Stimulated activated CD4-positive, alpha-beta T cell treated with anti-CD3 and anti-CD28 coated beads, TNF-alpha, amount 100 ng/mL, for 48 hours (primary cell): ENCODE data around the gene GNAT3.

Experiments used
- DNase-seq, 3 donors: peaks; one replicate each; pipeline ENCODE4 v3.0.0-alpha.2; 2020; ENCODE audit warnings: low read depth in 3 of 3

Gene GNAT3

DNA sequence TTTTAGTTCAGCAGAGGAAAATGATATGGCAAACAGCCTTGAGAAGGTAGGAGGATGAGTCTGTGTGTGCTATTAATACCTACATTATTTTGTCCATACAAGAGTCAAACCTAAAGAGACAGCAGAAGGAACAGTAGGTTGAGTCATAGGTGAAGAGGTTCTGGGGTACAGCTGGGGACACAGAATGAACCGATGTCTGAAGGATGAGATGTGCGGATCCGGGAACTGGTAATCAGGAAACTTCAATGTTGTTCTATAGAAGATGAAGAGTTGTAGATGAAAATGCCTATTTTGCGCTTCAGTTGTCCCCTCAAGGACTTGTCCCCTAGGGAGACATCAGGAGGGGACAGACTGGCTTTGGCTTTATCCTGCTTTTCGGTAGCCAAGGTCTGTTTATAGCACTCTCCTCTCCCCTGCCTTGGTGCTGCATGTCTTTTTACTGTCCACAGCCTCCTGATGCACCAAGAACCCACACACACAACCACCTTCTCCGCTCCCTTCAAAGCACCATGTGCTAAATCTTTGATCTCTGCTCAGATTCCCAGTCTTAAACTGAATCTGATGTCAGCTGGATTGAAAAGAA lies 94.6 kb downstream of the GNAT3 start:
- DNase-seq: no peak

DNA sequence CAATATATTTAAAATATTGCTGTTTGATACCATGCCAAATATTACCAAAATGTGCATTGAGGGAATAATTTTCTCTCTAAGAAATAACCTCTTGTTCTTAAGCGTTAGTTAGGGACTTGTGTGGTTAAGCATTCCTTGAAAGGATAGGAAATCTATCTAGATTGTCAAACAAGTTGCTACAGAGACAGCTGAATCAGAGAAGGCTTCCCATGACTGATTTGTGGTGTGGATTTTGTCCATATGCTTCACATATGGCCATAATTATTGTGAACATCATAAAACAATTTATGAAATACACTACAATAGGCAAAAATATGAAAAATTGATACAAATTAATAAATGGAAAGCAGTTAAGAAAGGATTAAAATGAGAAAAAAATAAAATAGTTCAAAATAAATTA lies 96.3 kb downstream of the GNAT3 start:
- no peak for DNase-seq

DNA sequence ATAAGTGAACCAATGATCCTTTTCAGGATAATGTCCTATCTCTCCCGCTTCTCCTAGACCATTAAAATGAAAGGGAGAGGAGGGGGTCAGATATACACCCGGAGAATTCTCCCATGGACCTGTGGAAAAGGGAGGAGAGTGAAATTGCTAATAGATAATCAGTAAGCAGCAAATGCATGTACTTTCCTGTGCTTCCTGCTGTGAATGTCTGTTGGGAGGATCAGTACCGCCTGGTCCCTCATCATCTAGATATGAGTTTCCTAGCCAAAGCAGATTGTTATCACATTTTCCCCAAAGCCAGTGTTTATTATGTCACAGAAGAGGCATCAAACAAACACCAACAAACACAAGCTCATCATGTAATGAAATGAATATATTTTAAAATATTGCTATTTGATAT lies 96.8 kb downstream of the GNAT3 start:
- no peak for DNase-seq

DNA sequence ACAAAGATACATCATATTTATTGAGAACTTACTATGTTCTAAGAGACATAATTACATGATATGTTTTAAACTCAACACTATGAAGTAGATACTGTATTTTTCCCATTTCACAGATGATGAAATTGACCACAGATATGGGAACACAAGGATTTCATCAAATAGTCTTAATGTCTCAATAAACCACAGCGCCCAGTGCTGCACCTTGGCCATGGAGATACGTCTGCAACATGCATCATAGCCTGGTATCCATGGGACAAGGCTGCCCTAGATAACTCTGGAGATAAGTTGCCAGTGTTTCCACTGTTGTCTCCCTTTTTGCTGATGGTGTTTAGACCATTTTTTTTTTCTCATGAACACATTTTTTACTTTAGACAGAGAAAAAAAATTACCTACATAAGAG lies 97.5 kb downstream of the GNAT3 start:
- no peak for DNase-seq

DNA sequence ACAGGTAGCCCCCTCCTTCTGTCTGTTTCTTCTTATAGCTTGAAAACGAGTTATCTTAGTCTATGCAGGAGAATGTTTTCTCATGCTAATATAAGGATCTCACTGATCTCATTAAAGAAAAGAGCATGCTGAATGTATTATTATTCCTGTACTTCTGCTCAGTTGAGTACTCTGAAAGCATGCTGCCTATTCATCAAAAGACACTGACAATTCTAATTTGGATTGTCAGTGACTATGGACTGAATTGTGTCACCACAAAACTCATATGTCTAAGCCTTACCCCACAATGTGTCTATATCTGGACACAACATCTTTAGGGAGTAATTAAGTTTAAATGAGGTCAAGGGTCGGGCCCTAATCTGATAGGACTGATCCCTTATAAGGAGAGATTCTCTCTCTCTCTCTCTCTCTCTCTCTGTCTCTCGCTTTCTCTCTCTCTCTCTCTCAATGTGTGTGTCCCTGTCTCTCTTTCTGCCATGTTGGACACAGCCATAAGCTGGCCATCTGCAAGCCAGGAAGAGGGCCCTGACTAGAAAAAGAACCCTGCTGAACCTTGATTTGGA lies 98.4 kb downstream of the GNAT3 start:
- DNase-seq: no peak

DNA sequence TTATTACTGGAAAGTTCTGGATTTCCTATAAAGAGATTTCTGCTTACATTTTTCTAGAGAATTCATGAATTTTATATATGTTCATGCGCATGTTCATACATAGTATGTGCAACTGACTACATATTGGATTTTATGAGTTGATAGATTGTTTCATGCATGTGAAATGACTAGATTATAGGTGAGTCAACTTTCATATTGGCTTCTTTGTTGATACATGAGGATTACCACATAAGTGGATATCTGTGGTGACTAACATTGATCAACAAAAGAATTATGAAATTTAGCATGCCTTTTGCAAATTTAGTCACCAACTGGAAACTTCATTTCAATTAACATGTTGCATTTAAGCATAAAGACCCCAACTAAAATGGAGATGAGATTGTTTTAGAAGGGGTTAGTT lies 99.0 kb downstream of the GNAT3 start:
- DNase-seq: no peak

DNA sequence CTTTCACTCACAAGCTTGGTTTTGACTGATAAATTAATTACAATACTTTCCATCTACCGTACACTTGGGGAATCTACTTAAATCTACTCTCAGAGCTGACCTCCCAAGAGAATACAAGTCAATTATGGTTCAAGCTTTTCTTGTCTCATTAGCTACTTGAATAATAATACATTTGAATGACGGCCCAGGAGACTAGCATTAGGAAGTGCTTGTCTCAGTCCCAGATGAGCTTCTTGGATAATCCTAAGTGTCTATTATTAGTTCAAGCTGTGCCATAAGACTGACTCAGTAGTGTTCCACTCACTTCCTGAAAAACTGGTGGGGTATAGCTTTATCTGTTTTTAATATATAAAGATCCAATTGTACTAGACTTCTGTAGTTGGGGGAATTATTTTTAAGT lies 100.2 kb downstream of the GNAT3 start:
- DNase-seq: no peak

DNA sequence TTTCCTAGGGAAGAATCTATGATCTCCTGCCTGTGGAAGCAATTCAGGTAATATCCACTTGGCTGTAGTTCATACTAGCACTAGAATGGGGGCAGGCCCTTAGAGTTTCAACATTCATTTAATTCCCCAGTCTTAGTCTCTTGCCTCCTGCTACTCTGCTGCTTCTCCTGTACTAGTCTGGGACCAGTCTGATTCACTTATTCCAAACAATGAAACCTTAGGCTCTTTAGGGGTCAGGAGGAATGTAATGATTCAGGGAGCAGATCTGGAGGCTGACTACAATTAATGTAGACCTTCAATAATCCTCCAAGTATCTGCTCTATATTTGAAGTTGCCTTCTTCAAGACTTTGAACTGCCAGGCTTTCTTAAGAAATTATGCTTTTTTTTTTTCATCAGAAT lies 101.8 kb downstream of the GNAT3 start:
- DNase-seq: no peak
